SH-SY5Y (cell line): Measurements from ENCODE around the gene KRTAP2-3.
"Not testable (repeated sequence)": the region's sequence is repeated elsewhere in the genome, so short reads cannot be mapped to it uniquely, and the experiment has no call there.

Experiments
- GATA2 ChIP-seq: IDR thresholded peaks from 2 replicates; pipeline ENCODE4 v1.6.1; 2011; ENCODE audit warnings: mild to moderate bottlenecking, low read depth, low read length
- GATA3 ChIP-seq: IDR thresholded peaks from 2 replicates; pipeline ENCODE4 v1.6.1; 2011; ENCODE audit warnings: low read depth, mild to moderate bottlenecking, low read length, moderate library complexity

- not testable (repeated sequence) for TF ChIP-seq GATA2, GATA3
These were observed 18.9 kb downstream of the KRTAP2-3 start, which contains the start of gene KRTAP1-1 for GRCh38 chr17:41040783-41041571.
